HG03045 (cell line): Measurements from ENCODE around the gene BLNK.

ENCODE experiments used
- ATAC-seq: cut with Tn5 transposase; IDR thresholded peaks from one replicate; pipeline ENCODE4 v1.9.1; 2021; ENCODE audit warnings: mild to moderate bottlenecking, moderate library complexity; ENCODE audit not compliant: unreplicated experiment

Gene BLNK

DNA sequence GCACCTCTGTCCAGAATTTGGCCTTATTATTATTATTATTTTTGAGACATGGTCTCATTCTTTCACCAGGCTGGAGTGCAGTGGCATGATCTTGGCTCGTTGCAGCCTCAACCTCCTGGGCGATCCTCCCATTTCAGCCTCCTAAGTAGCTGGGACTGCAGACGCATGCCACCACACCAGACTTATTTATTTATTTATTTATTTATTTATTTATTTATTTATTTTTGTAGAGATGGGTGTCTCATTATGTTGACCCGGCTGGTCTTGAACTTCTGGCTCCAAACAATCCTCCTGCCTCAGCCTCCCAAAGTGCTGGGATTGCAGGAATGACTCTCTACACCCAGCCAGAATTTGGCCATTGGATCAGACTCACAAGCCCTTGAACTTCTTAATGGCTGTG is 6.4 kb downstream of the BLNK start:
- ATAC-seq: no peak

DNA sequence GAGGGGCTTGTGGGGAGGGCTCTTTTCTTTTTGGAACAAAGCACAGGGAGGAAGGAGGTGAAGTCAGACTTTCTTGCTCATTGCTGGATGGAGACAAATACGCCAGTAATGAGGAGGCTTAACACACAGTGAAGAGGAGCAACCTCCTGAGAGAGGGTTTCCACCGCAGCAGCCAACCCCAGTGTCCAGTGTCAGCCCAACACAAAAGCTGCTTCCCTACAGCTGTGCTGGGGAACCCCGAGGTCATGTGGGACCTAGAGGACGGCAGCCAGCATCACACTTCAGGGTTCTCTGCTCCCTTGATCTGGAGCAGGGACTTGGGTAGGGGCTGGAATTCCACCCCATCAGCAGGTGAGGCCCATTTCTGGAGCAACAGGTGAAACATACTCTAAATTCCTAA is 7.7 kb downstream of the BLNK start:
- no peak for ATAC-seq

DNA sequence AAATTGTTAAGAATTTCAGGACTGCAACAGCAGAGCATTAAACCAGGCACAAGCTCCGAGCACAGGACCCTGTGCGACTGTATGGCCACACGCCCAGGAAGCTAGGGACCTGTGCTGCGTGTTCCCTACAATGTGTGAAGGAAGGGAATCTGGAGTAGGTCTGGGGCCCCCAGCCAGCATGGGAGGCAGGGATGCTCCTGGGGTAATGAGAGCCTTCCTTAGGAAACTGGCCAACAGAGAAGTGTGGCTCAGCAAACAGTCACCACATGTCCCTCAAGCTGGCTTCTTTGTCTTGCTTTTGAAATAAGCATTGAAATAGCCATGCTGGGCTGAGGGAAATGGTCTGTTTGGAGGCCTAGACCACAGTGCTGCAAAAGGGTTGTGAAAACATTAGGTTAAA is 8.2 kb downstream of the BLNK start:
- no peak for ATAC-seq

DNA sequence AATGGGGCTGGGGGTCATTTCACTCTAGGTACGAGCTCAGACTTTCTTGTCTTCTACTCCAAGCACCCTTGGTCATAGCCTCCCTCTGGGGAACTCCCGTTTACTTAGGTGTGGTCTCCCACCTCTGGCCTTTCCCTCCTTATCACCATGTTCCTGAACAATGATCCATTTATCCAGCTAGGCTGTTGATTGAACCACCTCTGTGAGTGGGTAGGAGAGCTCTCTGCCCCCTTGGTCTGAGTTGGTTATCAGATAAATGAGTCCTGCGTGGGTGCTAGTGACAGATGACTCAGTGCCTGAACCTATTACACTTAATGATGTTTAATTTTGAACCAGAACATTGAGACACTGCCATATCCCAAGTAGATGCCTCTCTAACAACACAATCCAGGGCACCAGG is 9.4 kb downstream of the BLNK start:
- no peak for ATAC-seq

DNA sequence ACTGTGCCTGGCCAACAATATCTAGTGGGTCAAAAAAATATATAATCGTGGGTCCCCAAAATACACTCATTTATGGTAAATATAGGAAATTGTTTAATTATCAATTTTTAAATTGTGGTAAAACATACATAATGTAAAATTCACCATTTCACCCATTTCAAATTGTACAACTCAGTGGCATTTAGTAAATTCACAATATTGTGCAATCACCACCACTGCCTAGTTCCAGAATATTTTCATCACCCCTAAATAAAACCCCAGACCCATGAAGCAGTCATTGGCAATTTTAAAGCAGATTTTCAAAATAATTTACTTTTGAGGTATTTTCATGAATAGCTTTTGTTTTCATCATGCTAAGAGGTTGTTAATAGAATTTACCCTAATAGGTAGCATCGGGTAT is 10.2 kb downstream of the BLNK start:
- ATAC-seq: no peak

DNA sequence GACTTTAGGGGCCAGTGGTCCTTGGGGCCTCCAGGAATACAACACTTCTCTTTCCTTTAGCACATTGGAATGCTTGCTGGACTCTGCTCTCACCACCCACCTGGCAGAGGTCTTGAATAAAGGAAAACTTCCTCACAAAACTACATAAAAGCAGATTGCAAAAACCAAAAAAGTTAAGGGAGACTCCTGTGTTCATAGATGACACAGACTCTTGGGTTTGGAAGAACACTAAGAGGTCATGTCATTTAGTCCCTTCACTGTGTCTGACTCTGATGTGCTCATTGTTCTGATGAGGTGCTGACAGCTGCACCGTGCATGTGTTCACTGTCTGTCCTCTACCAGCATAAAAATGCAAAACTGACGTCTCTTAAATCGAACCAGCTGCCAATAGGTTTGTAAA is 11.4 kb downstream of the BLNK start:
- ATAC-seq: no peak

DNA sequence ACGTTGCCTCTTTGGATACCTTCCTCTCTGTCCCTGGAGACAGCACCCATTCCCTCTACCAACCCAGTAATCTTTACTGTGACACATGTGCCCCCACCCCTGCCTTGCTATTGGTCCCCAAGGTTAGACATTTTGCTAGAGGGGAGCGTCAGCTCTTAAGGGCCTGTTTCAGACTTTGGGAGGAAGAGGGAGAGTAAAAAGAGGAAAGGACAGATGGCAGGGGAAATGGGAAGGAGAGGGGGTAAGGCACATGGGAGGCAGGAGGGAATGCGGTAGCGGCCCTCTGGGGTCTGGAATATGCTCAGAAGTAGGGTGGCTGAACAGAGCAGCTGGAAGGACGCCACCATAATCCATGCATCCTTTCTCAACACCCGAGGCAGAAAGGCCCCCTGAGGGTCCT is 12.2 kb downstream of the BLNK start:
- ATAC-seq: no peak

DNA sequence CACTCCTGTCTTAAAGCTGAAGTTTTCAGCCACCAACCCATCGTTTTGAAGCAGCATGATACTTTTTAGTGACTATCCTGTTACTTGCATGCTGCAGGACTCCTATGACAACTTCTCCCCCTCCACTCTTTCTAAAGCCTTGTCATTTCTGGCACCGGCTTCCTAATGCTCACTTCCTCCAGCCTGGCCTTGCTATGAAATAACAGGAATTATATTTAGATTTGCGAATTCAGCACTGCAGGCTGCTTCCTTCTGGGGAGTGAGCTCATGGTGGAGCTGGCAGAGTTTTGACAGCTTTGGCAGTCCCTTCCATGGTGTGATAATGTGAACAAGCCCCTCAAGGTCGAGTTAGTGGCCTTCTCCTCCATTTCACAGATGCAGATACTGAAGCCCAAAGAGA is 13.4 kb downstream of the BLNK start:
- ATAC-seq: no peak

DNA sequence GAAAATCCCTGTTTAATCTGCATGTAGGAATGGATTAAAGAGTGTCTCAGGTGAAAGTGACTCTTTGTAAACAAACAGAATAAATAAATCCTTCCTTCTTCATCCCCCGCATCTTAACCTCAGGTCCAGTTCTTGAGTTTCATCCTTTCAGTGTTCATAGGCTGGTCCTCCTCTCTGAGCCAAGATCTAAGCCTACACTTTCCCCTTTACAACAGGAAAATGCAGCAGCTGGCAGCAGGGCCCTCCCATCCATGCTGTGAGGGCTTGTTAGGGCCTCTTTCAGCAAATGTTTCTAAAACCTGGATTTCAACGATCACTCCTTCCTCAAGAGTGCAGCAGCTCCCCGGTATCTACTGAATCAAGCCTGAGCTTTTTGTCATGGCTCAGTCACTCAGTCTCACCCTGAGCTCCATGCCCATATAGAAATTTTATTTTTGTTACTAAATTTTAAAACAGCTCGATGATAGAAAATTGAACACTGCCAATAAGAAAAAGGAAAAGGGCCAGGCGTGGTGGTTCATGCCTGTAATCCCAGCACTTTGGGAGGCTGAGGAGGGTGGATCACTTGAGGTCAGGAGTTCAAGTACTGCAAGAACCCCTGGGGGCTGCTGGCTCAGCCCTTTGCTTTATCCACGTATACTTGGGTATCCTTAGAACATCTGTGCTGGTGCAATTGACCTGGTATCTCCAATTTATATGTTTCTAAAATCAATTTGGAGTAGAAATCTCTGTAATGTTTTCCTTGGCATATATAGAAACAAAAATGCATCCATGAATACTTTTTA is 15.6 kb downstream of the BLNK start:
- ATAC-seq: no peak

DNA sequence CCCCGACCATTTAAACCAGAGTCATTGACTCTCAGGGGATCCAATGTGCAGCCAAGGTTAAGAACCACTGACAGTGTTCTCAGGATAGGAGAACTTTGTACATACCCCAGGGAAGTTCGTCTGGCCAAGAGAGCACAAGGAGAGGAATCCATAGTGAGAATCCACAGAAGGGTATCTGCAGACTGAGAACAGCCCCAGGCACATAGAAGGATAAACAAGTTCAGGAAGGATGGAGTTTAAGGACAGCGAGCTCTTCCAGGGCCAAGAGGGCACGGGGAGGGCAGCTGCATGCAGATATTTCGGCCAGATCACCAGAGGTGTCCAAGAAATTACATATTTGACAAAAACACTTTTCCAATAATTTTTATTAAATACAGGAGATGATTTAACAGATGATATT is 16.4 kb downstream of the BLNK start:
- ATAC-seq: no peak

DNA sequence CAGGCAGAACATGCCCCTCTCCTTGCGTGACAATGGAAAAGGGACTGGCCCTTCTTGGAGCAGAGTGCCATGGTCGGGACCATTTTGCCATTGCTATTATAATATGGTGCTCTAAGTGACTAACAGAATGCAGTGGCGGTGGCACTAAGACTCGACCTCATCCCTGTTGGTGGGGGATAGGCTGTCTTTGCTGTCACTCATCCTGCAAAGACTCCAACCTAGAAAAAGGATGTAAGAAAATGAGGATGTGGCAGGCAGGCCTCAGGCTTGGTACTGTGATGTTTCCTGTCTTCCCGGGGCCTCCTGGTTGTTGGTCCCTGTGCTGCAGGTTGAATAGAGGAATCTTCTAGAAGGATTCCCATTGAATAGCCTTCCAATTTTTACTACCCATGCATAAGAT is 18.6 kb downstream of the BLNK start:
- ATAC-seq: no peak

DNA sequence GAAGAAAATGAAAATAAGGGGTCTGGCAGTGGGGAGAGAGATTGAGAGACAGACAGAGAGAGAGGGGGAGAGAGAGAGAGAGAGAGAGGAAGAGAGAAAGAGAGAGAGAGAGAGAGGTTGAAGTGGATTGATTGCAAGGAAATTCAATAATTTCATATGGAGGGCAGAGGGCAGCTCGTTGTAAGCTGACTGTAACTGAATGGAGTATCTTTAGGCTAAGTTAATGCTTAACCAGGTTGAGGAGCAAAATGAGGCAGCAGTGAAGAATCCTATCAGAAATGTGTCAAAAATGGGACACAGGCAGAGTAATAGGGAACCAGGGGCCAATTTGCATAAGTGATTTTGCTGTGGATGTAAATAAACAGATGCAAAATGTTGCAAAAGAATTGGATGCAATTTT is 21.0 kb downstream of the BLNK start:
- no peak for ATAC-seq

DNA sequence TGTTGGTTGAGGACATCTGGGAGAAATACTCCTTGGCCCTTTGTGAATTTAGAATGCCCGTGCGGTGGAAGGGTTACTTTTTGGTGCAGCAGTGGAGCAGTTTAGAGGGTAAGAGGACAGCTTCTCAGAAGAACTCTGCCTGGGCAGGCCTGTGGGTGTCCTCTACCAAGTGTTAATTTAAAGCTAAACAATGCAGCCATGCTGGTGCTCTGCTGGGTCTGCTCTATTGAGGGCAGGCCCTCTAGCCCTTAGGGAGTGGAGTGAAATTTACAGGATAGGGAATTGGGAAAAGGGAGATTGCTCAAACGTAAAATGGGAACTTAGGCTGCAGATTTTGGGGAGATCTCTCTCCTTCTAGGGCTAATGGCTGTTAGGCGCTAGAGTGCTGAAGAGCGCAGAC is 22.1 kb downstream of the BLNK start:
- ATAC-seq: no peak

DNA sequence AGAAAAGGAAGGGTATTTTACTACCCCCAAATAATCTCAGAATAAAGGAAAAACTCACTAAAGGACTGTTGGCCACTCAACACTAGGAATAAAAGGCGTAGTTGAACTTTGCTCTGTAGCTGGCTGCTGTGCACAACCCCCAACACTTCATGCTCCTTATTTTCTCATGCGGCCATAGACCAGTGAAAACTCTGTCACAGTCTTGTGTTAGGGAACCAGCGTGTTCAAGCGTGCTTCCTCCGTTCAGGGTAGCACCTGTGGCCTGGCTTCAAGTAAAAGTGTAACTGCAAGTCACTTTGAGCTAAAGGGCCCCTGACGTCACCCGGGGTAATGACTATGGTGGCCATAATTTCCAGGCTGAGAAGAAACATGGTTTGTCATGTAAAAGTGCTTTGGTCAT is 27.0 kb downstream of the BLNK start:
- peak; percentile 86 for ATAC-seq

DNA sequence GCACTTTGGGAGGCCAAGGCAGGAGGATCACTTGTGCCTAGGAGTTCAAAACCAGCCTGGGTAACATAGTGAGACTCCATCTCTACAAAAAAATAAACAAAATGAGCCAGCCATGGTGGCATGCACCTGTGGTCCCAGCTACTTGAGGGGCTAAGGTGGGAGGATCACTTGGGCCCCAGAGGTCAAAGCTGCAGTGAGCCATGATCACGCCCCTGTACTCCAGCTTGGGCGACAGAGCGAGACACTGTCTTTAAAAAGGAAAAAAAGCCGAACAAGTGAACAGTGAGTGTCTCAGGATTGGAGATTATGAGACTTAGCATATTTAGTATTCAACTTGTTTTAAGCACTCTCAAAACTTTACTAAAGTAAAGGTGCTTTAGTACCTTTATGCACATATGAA is 28.1 kb downstream of the BLNK start:
- ATAC-seq: no peak

DNA sequence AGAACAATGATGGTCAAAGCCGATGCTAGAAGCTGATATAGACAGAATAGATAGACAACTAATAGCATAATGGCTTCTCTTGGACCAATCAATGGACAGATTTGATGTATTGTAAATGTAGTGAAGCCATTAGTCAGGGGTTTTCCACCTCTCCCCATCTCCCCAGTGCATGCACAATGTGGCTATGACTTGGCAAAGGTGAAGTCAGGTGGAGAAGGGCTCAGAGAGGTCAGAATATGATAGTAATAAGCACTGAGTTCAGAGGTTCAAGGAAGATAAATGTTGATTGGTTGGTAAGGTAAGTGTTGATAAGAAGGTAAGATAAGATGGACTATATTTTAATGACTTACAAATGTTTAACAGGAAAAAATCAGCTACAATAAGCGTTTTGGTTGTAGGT is 28.5 kb downstream of the BLNK start:
- ATAC-seq: no peak

DNA sequence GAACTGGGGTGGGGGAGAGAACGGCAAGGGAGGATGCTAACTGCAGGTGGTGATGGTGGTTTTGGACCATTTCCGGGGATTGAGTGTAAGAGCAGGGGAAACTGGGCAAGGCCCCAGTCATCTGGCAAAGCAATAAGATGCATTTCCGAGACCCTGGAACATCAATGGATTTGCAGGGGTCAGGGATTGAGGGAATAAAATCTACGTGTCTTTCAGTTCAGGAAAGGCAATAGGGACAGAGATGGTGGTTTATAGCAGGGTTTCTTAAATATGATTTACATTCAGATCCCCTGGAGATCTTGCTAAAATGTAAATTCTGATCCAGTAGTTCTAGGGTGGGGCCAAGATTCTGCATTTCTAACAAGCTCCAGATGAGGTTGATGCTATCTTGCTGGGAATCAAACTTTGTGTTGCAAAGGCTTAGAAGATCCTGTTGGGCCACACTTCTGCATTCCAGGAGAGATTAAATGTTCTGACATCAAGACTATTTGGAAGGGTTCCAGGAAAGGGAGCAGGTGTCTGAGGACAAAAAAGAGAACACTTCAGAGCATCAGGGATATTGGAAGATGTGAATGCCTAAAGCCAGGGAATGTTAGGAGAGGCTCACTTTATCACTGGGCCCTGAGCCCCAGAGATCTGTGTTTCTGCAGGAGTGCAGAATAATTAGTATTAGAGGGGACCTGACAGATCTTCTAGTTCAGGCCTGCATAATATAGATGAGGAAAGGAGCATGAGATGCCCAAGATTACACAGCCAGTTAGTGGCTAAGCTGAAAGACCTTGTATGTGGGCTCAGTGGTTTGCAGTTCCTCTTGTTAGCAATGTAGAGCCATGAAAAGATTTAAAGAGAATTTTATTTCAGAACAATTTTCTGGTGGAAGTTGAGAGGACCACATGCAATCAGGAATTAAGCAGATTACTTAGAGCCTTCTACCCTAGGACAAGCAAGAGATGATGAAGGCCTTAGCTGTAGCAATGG is 32.4 kb downstream of the BLNK start:
- ATAC-seq: no peak

DNA sequence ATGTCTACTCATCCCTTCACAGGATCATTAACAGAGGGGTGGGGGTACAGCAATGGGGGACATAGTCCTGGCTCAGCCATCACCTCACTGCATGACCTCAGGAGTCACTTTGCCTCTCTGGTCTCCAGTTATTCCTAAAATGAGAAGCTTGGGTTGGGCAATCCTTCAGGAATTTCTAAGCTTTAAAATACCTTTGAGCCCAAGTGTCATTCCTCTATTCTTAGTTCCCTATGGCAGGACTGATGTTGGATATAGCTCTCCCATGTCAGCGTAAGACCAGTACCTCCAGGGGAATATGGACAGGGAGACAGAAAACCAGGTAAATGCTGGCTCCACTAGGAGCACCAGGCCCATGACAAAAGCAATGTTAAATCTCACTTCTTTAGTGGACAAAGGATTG is 34.5 kb downstream of the BLNK start:
- ATAC-seq: no peak

DNA sequence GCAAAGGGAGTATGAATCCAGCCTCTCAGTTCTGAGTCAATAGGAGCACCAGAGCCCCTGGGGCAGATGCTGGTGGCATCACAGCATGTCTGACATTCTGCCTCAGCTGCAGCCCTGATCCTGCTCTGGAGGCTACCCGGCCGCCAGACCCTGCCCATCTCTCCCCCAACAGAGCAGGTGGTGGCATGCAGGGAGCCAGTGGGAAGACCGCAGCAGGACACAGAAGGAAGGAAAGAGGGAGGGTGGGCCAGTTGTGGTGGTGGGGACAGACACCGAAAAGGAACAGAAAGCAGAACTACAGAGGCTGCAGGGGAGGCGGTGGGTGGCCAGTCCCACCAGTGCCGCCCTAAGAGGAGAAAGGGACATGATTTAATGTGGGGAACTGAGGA is 35.3 kb downstream of the BLNK start:
- ATAC-seq: no peak

DNA sequence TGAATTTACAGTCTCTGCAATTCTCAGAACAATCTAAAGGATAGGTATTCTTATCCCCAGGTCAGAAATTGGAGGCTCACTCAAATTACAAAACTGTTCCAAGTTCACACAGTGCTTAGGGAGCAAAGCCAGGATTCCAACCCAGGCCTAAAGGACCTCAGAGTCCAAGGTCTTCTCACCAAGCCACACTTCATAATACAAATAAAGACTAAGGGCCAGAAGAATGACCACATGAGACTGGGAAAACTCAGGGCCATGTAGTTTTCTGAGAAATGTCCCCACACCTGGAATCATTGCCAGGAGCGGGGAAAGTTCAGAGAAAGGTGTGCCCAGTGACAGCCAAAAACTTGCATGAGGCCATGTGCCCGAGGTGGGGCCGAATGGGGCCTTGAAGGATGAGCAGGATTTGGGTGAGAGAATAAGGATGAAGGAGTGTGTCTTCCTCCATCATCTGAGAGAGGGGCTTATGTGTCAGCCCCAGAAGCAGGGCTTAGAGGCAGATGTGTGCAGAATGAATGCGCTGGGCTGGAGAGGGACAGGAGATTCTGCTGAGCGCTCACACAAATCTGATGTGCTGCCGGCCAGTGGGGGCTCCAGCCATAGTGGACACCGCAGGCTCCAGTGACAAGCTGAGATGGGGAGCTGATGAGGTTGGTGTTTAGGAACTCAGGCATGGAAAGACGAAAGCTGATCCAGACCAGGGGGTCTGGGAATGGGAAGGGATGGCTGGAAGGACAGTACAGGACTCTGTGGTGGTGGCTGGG is 35.9 kb downstream of the BLNK start:
- ATAC-seq: no peak

DNA sequence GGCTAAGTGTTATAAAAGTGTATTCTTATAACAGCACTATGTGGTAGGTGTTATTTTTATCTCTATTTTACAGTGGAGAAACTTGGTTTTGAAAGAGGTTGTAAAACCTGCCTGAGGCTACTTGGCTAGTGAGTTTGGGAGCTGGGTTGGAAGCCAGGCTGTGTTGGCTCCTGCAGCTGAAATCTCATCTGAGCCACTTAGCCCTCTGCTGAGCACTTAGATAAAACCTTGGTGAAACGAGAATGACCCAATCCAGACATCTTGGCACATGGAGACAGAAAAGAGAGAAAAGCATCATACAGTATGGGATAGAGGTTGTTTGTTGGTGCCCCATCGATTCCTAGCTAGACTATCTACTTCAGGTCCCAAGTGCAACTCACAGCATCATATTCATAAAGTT is 37.4 kb downstream of the BLNK start:
- ATAC-seq: no peak

DNA sequence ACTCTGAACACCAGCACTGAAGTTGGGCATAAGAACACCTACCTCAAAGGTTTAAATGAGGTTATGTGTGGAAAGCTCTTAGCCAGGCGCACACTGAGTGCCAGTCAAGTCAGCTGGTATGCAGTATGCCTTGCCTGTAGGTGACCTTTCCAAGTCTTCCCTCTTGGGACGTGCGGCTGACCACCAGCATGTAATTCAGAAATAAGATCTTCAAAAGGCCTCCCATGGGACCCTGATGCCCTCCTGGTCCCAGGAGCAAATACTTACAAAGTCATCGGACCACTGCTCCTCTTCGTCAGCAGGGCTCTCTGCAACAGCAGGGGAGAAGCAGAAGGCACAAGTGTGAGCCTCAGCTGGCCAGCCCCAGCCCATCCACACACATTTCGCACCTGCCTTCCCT is 40.8 kb downstream of the BLNK start:
- ATAC-seq: no peak
